Measurements from ENCODE around the gene RXFP1.

DNA sequence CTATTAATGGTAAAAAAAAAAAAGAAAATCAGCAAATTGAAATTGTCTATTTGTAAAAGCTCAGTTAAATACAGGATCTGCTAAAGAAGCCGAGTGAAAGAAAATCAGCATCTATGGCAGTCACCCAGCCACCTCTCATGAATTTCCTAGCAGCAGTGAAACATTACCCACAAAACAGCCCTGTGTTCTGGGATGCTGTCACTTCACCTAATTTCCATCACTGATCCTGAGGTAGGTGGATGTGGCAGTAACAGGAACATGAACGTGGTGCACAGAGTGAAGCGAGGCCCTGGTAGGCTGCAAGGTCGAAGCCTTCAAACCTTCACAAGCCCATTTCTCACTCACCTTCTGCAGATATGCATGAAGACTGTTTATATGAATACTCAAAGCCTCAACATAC, 65.2 kb downstream of the RXFP1 start:
- TF ChIP-seq, protein P1, sequence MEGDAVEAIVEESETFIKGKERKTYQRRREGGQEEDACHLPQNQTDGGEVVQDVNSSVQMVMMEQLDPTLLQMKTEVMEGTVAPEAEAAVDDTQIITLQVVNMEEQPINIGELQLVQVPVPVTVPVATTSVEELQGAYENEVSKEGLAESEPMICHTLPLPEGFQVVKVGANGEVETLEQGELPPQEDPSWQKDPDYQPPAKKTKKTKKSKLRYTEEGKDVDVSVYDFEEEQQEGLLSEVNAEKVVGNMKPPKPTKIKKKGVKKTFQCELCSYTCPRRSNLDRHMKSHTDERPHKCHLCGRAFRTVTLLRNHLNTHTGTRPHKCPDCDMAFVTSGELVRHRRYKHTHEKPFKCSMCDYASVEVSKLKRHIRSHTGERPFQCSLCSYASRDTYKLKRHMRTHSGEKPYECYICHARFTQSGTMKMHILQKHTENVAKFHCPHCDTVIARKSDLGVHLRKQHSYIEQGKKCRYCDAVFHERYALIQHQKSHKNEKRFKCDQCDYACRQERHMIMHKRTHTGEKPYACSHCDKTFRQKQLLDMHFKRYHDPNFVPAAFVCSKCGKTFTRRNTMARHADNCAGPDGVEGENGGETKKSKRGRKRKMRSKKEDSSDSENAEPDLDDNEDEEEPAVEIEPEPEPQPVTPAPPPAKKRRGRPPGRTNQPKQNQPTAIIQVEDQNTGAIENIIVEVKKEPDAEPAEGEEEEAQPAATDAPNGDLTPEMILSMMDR (IDR thresholded peaks at IDR 0.05; ENCODE audit: poor library complexity, severe bottlenecking): no peak
- TF ChIP-seq, protein P2, sequence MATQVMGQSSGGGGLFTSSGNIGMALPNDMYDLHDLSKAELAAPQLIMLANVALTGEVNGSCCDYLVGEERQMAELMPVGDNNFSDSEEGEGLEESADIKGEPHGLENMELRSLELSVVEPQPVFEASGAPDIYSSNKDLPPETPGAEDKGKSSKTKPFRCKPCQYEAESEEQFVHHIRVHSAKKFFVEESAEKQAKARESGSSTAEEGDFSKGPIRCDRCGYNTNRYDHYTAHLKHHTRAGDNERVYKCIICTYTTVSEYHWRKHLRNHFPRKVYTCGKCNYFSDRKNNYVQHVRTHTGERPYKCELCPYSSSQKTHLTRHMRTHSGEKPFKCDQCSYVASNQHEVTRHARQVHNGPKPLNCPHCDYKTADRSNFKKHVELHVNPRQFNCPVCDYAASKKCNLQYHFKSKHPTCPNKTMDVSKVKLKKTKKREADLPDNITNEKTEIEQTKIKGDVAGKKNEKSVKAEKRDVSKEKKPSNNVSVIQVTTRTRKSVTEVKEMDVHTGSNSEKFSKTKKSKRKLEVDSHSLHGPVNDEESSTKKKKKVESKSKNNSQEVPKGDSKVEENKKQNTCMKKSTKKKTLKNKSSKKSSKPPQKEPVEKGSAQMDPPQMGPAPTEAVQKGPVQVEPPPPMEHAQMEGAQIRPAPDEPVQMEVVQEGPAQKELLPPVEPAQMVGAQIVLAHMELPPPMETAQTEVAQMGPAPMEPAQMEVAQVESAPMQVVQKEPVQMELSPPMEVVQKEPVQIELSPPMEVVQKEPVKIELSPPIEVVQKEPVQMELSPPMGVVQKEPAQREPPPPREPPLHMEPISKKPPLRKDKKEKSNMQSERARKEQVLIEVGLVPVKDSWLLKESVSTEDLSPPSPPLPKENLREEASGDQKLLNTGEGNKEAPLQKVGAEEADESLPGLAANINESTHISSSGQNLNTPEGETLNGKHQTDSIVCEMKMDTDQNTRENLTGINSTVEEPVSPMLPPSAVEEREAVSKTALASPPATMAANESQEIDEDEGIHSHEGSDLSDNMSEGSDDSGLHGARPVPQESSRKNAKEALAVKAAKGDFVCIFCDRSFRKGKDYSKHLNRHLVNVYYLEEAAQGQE (IDR thresholded peaks at IDR 0.05; ENCODE audit: borderline replicate concordance): no peak
- no peak for TF ChIP-seq EZH2 (IDR thresholded peaks at IDR 0.05; ENCODE audit: borderline replicate concordance, insufficient read depth, low read length, poor library complexity, severe bottlenecking)
- TF ChIP-seq POLR2AphosphoS5 (IDR thresholded peaks at IDR 0.05): no peak
- no peak for TF ChIP-seq EP300 (conservative IDR thresholded peaks at IDR 0.05; ENCODE audit: poor library complexity, severe bottlenecking)
- TF ChIP-seq SMC3 (conservative IDR thresholded peaks at IDR 0.05; ENCODE audit: poor library complexity): no peak
- TF ChIP-seq RAD21 (conservative IDR thresholded peaks at IDR 0.05): no peak
- TF ChIP-seq MXI1 (conservative IDR thresholded peaks at IDR 0.05; ENCODE audit: poor library complexity, severe bottlenecking): no peak

All from neural cell (in vitro differentiated cells).